ENCODE measurements around the gene YPEL1. TPM values are rescaled to one million over a fixed set of nuclear protein-coding genes. Genes with fewer than 3 reads are reported as not detected.

Gene YPEL1
- total and polyA plus RNA-seq, 2 of the 8 experiments (the other 6 are each of a cell fraction or from before 2014, with no cell fraction given), result 6.0 to 6.7 TPM

DNA sequence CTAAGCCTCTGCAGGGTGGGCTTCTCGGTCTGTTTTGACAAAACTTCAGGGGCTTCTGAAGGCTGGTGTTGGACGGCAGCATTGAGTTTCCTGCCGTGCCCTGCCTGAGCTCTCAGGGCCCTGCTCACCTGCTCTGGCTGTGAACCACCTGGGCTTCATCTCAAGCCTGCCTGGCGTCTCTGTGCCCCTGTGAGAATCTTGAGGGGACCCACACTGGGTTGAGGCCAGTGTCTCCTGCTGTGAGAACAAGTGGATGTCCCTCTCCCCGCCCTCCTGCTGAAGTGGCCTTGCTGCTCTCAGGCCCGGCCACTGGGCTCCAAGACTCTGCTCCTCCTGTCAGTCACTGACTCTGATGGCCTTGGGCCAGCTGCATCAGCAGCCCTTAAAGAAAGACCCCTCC, 39.5 kb downstream of the YPEL1 start:
- Histone ChIP-seq H4K8ac (ENCODE audit: extremely low read depth, insufficient read depth, low read length) (no peak overlapping the region), H3K4me3 (ENCODE audit: extremely low read depth in 1 of 4, insufficient read depth in 2 of 4, low read depth in 3 of 4, low read length in 4 of 4) (no peak overlapping the region), H4K20me1 (replicated peaks in 1 of 2; ENCODE audit: control insufficient read depth in 1 of 2, insufficient read depth in 2 of 2, low read length in 2 of 2) (peaks cover 3 to 4% of the 10 kb centered on the region in 2 experiments), H3K14ac (ENCODE audit: insufficient read length) (no peak overlapping the region), H3K4me2 (ENCODE audit: insufficient read depth in 1 of 2, low read depth in 2 of 2, low read length in 2 of 2) (no peak overlapping the region), H3K27me3 (replicated peaks in 1 of 4; ENCODE audit: control insufficient read depth in 3 of 4, extremely low read depth in 1 of 4, insufficient read depth in 3 of 4, low read length in 3 of 4) (no peaks in the 10 kb centered on the region), H2AFZ (ENCODE audit: low read length) (no peak overlapping the region), H3K79me1 (ENCODE audit: low read depth, low read length) (no peaks in the 10 kb centered on the region), H2AK5ac (ENCODE audit: low read depth, low read length) (no peak overlapping the region), H2BK12ac (ENCODE audit: low read depth, low read length) (no peak overlapping the region), H3K27ac (ENCODE audit: low read depth, low read length) (no peak overlapping the region), H2BK5ac (ENCODE audit: low read depth, low read length) (no peak overlapping the region), H3K23ac (ENCODE audit: insufficient read length) (no peak overlapping the region), H3K9ac (replicated peaks in 1 of 4; ENCODE audit: extremely low read depth in 1 of 4, low read depth in 3 of 4, low read length in 3 of 4) (no peak overlapping the region), H3K4me1 (replicated peaks in 1 of 4; ENCODE audit: control insufficient read depth in 3 of 4, insufficient read depth in 4 of 4, low read length in 3 of 4) (no peaks in the 10 kb centered on the region), H3K4ac (replicated peaks; ENCODE audit: insufficient read length, low read depth, low read length) (no peak overlapping the region), H3K18ac (ENCODE audit: extremely low read depth, low read length) (no peak overlapping the region), H3K79me2 (ENCODE audit: control insufficient read depth in 1 of 2, insufficient read depth in 2 of 2, low read length in 2 of 2) (no peaks in the 10 kb centered on the region), H3K56ac (replicated peaks; ENCODE audit: insufficient read length, low read depth, low read length) (no peak overlapping the region), H4K5ac (ENCODE audit: insufficient read length, low read depth, low read length) (no peak overlapping the region), H2BK120ac (replicated peaks; ENCODE audit: low read depth, low read length) (no peak overlapping the region), H2BK15ac (ENCODE audit: low read length) (no peak overlapping the region), H3K36me3 (ENCODE audit: control insufficient read depth in 2 of 4, insufficient read depth in 4 of 4, low read length in 3 of 4) (peaks cover 4 to 17% (median 7%) of the 10 kb centered on the region in 4 experiments; a peak in 5 of 8 replicates), H4K91ac (replicated peaks; ENCODE audit: insufficient read length, low read length) (no peak overlapping the region), H3K23me2 (ENCODE audit: low read depth, low read length) (peaks cover 2% of the 10 kb centered on the region; the same call in 1 of the 2 replicates), H2BK20ac (ENCODE audit: low read length) (no peak overlapping the region), H3K9me3 (ENCODE audit: insufficient read depth in 2 of 2, low read depth in 1 of 2, low read length in 1 of 2) (no peaks in the 10 kb centered on the region)
- ChIA-PET CTCF (ENCODE audit: partially characterized antibody) (no interaction called here), POLR2A (ENCODE audit: partially characterized antibody) (no interaction called here)
- DNase-seq (ENCODE audit: low read depth in 1 of 2, low spot score in 2 of 2), result no peak
- WGBS, 2 experiments (ENCODE audit: extremely low coverage in 1 of 2, insufficient coverage in 1 of 2, insufficient read length in 1 of 2, insufficient replicate concordance in 2 of 2, low coverage in 1 of 2, low lambda C conversion rate in 2 of 2, missing lambda C conversion rate in 1 of 2), result 86% methylated on average over 6 of the region's 6 CpGs; no CpG with 5 or more reads in 1 of the 2 experiments
- FAIRE-seq, result no peak
- TF ChIP-seq SAP30 (IDR thresholded peaks at IDR 0.05; ENCODE audit: insufficient read depth, insufficient replicate concordance, low read length) (no peak), TAF7 (optimal IDR thresholded peaks at IDR 0.05; ENCODE audit: borderline replicate concordance, low read depth, low read length) (no peak), TBP (IDR thresholded peaks at IDR 0.05; ENCODE audit: low read depth, low read length) (no peak), CHD2 (IDR thresholded peaks at IDR 0.05; ENCODE audit: low read length) (no peak), POLR2AphosphoS5 (IDR thresholded peaks at IDR 0.05; ENCODE audit: low read depth, low read length) (no peak), HDAC6 (IDR thresholded peaks at IDR 0.05; ENCODE audit: low read depth, low read length) (no peak), SRF (IDR thresholded peaks at IDR 0.05; ENCODE audit: low read depth, low read length) (no peak), KDM1A (IDR thresholded peaks at IDR 0.05; ENCODE audit: borderline replicate concordance, low read length) (no peak), CBX8 (IDR thresholded peaks at IDR 0.05; ENCODE audit: borderline replicate concordance, low read depth, low read length) (no peak)
- TF ChIP-seq, protein P1, sequence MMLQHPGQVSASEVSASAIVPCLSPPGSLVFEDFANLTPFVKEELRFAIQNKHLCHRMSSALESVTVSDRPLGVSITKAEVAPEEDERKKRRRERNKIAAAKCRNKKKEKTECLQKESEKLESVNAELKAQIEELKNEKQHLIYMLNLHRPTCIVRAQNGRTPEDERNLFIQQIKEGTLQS (IDR thresholded peaks at IDR 0.05; ENCODE audit: insufficient read depth, low read depth, low read length), result no peak
- TF ChIP-seq, protein P2, sequence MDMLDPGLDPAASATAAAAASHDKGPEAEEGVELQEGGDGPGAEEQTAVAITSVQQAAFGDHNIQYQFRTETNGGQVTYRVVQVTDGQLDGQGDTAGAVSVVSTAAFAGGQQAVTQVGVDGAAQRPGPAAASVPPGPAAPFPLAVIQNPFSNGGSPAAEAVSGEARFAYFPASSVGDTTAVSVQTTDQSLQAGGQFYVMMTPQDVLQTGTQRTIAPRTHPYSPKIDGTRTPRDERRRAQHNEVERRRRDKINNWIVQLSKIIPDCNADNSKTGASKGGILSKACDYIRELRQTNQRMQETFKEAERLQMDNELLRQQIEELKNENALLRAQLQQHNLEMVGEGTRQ (IDR thresholded peaks at IDR 0.05; ENCODE audit: low read length), result no peak
- TF ChIP-seq, protein P3, sequence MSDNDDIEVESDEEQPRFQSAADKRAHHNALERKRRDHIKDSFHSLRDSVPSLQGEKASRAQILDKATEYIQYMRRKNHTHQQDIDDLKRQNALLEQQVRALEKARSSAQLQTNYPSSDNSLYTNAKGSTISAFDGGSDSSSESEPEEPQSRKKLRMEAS (IDR thresholded peaks at IDR 0.05), result no peak

Data from H1 (cell line).